ENCODE results near the gene CORO2A. TPM values are rescaled to one million over a fixed set of nuclear protein-coding genes. Genes with fewer than 3 reads are reported as not detected.
"Not testable (repeated sequence)": the region's sequence is repeated elsewhere in the genome, so short reads cannot be mapped to it uniquely, and the experiment has no call there.

CORO2A gene
- total RNA-seq, 1 donor from 2014 or later = 17.4 TPM

GRCh38 chr9:98132158-98132557 is 60.3 kb downstream of the CORO2A start:
- Histone ChIP-seq H3K9me3 (no peaks in the 10 kb centered on the region), H3K27ac (no peak overlapping the region), H3K4me3 (no peak overlapping the region), H3K36me3 (no peaks in the 10 kb centered on the region), H3K27me3 (no peaks in the 10 kb centered on the region), H3K4me1 (no peaks in the 10 kb centered on the region)
- TF ChIP-seq POLR2AphosphoS5 (IDR thresholded peaks at IDR 0.05; ENCODE audit: insufficient read depth in 1 of 2, low read depth in 1 of 2) = no peak
- TF ChIP-seq POLR2A (IDR thresholded peaks at IDR 0.05) = no peak
- intact Hi-C loops (cut with DNase I) = no loop called here
- DNase-seq (ENCODE audit: extremely low spot score in 2 of 2) = peak in 1 of 2 donors; percentile 65

DNA sequence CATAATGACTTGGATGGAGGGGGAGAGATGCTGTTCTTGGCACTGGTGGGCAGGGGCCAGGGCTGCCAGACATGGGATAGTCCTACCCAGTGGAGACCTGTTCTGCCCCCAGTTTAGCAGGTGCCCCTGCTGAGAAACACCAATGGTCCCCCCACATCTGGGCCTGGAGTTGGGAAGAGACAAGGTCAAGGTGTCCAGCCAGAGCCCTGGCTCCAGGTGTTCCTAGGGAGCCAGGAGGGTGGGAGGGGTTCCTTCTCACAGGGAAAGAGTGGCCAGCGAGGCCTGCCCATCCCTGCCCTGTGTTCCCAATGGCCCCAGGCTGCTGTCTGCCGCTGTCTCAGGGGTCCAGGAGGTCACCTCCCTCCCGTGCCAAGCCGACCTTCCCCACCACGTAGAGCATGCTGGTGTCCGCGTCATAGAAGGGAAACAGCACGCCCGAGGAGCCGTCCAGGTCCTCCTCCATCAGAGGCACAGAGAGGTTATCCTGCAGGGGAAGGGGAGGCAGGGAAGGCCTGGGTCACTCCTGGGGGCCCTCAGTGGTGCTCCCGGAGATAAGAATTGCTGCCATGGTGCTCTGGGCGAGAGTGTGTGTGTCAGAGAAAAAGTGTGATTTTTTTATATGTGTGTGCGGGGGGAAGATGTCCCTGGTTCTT is 61.7 kb downstream of the CORO2A start:
- Histone ChIP-seq H3K27ac (no peak overlapping the region), H3K4me3 (no peak overlapping the region), H3K36me3 (peaks cover 0 to 5% of the 10 kb centered on the region in 2 donors), H3K9me3 (no peaks in the 10 kb centered on the region), H3K27me3 (no peaks in the 10 kb centered on the region), H3K4me1 (no peaks in the 10 kb centered on the region)
- no peak for TF ChIP-seq POLR2AphosphoS5 (IDR thresholded peaks at IDR 0.05; ENCODE audit: insufficient read depth in 1 of 2, low read depth in 1 of 2)
- no peak for TF ChIP-seq POLR2A (IDR thresholded peaks at IDR 0.05)
- TF ChIP-seq, protein P1, sequence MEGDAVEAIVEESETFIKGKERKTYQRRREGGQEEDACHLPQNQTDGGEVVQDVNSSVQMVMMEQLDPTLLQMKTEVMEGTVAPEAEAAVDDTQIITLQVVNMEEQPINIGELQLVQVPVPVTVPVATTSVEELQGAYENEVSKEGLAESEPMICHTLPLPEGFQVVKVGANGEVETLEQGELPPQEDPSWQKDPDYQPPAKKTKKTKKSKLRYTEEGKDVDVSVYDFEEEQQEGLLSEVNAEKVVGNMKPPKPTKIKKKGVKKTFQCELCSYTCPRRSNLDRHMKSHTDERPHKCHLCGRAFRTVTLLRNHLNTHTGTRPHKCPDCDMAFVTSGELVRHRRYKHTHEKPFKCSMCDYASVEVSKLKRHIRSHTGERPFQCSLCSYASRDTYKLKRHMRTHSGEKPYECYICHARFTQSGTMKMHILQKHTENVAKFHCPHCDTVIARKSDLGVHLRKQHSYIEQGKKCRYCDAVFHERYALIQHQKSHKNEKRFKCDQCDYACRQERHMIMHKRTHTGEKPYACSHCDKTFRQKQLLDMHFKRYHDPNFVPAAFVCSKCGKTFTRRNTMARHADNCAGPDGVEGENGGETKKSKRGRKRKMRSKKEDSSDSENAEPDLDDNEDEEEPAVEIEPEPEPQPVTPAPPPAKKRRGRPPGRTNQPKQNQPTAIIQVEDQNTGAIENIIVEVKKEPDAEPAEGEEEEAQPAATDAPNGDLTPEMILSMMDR (IDR thresholded peaks at IDR 0.05) = no peak
- intact Hi-C loops (cut with DNase I) = no loop called here
- peak in 1 of 2 donors; percentile 67 for DNase-seq (ENCODE audit: extremely low spot score in 2 of 2)

DNA sequence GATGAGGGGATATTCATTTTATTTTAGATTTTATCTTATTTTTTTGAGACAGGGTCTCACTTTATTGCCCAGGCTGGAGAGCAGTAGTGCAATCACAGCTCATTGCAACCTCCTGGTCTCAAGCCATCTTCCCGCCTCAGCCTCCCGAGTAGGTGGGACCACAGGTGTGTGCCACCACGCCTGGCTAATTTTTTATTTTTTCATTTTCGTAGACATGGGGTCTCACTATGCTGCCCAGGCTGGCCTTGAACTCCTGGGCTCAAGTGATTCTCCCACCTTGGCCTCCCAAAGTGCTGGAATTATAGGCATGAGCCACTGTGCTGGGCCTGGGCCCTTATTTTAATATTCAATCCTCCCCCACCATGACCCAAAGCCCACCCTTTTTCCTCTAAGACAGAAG is 62.4 kb downstream of the CORO2A start:
- H3K27me3 ChIP-seq; intact Hi-C loops (cut with DNase I); H3K9me3 ChIP-seq; H3K4me3 ChIP-seq; H3K27ac ChIP-seq; H3K36me3 ChIP-seq; H3K4me1 ChIP-seq: not testable (repeated sequence)
- DNase-seq (ENCODE audit: extremely low spot score in 2 of 2) = peak in 1 of 2 donors; percentile 10

- TF ChIP-seq POLR2A (IDR thresholded peaks at IDR 0.05) (no peak), POLR2AphosphoS5 (IDR thresholded peaks at IDR 0.05; ENCODE audit: insufficient read depth in 1 of 2, low read depth in 1 of 2) (no peak)
- TF ChIP-seq, protein P1 (IDR thresholded peaks at IDR 0.05) = no peak
- Histone ChIP-seq H3K27me3 (no peaks in the 10 kb centered on the region), H3K36me3 (peaks cover 0 to 5% of the 10 kb centered on the region in 2 donors), H3K27ac (no peak overlapping the region), H3K4me3 (no peak overlapping the region), H3K9me3 (no peaks in the 10 kb centered on the region), H3K4me1 (no peaks in the 10 kb centered on the region)
- intact Hi-C loops (cut with DNase I) = no loop called here
- peak; percentile 62 to 64 for DNase-seq (ENCODE audit: extremely low spot score in 2 of 2)
These were observed 63.0 kb downstream of the CORO2A start for GRCh38 chr9:98129451-98129881.

DNA sequence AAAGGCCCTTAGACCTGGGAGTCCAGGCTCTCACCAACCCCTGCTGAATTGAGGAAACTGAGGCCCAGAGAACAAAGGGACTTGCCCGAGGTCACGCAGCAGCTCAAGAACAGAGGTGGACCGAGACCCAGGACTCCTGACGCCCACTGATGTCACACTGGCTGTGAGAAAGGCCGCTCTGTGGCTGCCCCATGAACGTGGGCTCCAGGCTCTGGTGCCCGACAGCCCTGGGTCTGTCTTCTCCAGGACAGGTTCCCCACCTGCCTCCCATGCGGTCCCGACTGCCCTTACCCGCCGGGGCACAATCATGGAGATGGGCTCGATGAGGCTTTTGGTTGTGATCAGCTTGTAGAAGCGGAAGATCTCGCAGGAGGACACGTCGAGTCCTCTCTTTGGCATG is 64.1 kb downstream of the CORO2A start:
- Histone ChIP-seq H3K36me3 (peaks cover 0 to 5% of the 10 kb centered on the region in 2 donors), H3K4me3 (no peak overlapping the region), H3K27ac (no peak overlapping the region), H3K4me1 (no peaks in the 10 kb centered on the region), H3K9me3 (no peaks in the 10 kb centered on the region), H3K27me3 (no peaks in the 10 kb centered on the region)
- DNase-seq (ENCODE audit: extremely low spot score in 2 of 2) = no peak
- TF ChIP-seq, protein P1 (IDR thresholded peaks at IDR 0.05) = no peak
- TF ChIP-seq POLR2AphosphoS5 (IDR thresholded peaks at IDR 0.05; ENCODE audit: insufficient read depth in 1 of 2, low read depth in 1 of 2) = no peak
- TF ChIP-seq POLR2A (IDR thresholded peaks at IDR 0.05) = no peak
- intact Hi-C loops (cut with DNase I) = no loop called here

DNA sequence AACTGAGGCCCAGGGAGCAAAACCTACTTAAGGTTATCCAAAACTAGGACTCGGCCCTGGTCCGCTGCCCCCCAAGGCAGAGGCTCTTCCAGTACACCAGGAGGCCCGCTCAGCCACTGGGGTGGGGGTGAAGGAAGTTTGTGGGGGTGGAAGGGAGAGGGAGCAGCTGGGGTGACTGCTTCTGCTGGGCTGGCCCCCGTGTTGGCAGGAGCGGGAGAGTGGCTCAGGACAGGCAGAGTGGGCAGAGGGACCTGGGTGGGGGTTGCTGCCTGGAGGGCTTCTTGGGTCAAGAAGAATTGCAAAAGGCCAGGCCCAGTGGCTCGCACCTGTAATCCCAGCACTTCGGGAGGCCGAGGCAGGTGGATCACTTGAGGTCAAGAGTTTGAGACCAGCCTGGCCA is 65.2 kb downstream of the CORO2A start:
- TF ChIP-seq POLR2A (IDR thresholded peaks at IDR 0.05) (no peak), POLR2AphosphoS5 (IDR thresholded peaks at IDR 0.05; ENCODE audit: insufficient read depth in 1 of 2, low read depth in 1 of 2) (no peak)
- TF ChIP-seq, protein P1 (IDR thresholded peaks at IDR 0.05) = no peak
- peak in 1 of 2 donors; percentile 91 for DNase-seq (ENCODE audit: extremely low spot score in 2 of 2)
- no peak overlapping the region for H3K4me3 ChIP-seq
- no peak overlapping the region for H3K27ac ChIP-seq
- intact Hi-C loops (cut with DNase I) = no loop called here
- no peaks in the 10 kb centered on the region for H3K9me3 ChIP-seq
- no peaks in the 10 kb centered on the region for H3K27me3 ChIP-seq
- H3K4me1 ChIP-seq = no peaks in the 10 kb centered on the region
- H3K36me3 ChIP-seq = peaks cover 0 to 5% of the 10 kb centered on the region in 2 donors

All from vagina (tissue), 2 donors.